Tibial nerve (tissue), 3 donors: ENCODE data around the gene EIF2S3B.

Source experiments
- POLR2A ChIP-seq, 2 donors: fragments of 450-650 bp; IDR thresholded peaks; one replicate each; pipeline ENCODE4 v1.6.1; 2017; ENCODE audit warnings: antibody characterized with exemption in 2 of 2, mild to moderate bottlenecking in 2 of 2, moderate library complexity in 2 of 2
- TF ChIP-seq, protein P1 (sequence below), 5 experiments: fragments of 200-600 bp in 3 of 5; fragments of 450-650 bp in 2 of 5; sonication (generic) in 3 of 5; IDR thresholded peaks; one replicate each; pipeline ENCODE4 v1.5.1; 2016 to 2019; ENCODE audit warnings: antibody characterized with exemption in 5 of 5, mild to moderate bottlenecking in 3 of 5, moderate library complexity in 2 of 5

- TF ChIP-seq, protein P1, sequence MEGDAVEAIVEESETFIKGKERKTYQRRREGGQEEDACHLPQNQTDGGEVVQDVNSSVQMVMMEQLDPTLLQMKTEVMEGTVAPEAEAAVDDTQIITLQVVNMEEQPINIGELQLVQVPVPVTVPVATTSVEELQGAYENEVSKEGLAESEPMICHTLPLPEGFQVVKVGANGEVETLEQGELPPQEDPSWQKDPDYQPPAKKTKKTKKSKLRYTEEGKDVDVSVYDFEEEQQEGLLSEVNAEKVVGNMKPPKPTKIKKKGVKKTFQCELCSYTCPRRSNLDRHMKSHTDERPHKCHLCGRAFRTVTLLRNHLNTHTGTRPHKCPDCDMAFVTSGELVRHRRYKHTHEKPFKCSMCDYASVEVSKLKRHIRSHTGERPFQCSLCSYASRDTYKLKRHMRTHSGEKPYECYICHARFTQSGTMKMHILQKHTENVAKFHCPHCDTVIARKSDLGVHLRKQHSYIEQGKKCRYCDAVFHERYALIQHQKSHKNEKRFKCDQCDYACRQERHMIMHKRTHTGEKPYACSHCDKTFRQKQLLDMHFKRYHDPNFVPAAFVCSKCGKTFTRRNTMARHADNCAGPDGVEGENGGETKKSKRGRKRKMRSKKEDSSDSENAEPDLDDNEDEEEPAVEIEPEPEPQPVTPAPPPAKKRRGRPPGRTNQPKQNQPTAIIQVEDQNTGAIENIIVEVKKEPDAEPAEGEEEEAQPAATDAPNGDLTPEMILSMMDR (IDR thresholded peaks at IDR 0.05): no peak
- TF ChIP-seq POLR2A (IDR thresholded peaks at IDR 0.05): no peak
Measured at GRCh38 chr12:10537721-10538120, 32.0 kb downstream of the EIF2S3B start.
